ENCODE results near the gene SGTB. TPM values are rescaled to one million over a fixed set of nuclear protein-coding genes. Genes with fewer than 3 reads are reported as not detected.

SGTB gene
- total RNA-seq, 3 donors from 2014 or later: 1.9 to 8.8 (median 5.8) TPM

GRCh38 chr5:65674749-65675148 lies 47.2 kb downstream of the SGTB start:
- ATAC-seq (no peak), DNase-seq (no peak)
- TF ChIP-seq CTCF (IDR thresholded peaks at IDR 0.05): no peak
- intact Hi-C loops (cut with DNase I, micrococcal nuclease): no loop called here
- H3K4me1 ChIP-seq (ENCODE audit: low read depth): no peaks in the 10 kb centered on the region
- no peak overlapping the region for H3K4me3 ChIP-seq
- no peaks in the 10 kb centered on the region for H3K36me3 ChIP-seq (ENCODE audit: low read depth)
- no peaks in the 10 kb centered on the region for H3K9me3 ChIP-seq

GRCh38 chr5:65672796-65673195 lies 49.1 kb downstream of the SGTB start:
- Histone ChIP-seq H3K4me3 (no peak overlapping the region), H3K4me1 (ENCODE audit: low read depth) (no peaks in the 10 kb centered on the region), H3K9me3 (no peaks in the 10 kb centered on the region), H3K36me3 (ENCODE audit: low read depth) (no peaks in the 10 kb centered on the region)
- DNase-seq: no peak
- intact Hi-C loops (cut with DNase I, micrococcal nuclease): no loop called here
- no peak for ATAC-seq
- no peak for TF ChIP-seq CTCF (IDR thresholded peaks at IDR 0.05)

GRCh38 chr5:65668696-65669095 lies 53.2 kb downstream of the SGTB start:
- DNase-seq: no peak
- H3K4me1 ChIP-seq (ENCODE audit: low read depth): no peaks in the 10 kb centered on the region
- no peak overlapping the region for H3K4me3 ChIP-seq
- no peaks in the 10 kb centered on the region for H3K9me3 ChIP-seq
- ATAC-seq: no peak
- intact Hi-C loops (cut with DNase I, micrococcal nuclease): no loop called here
- TF ChIP-seq CTCF (IDR thresholded peaks at IDR 0.05): no peak
- no peaks in the 10 kb centered on the region for H3K36me3 ChIP-seq (ENCODE audit: low read depth)

GRCh38 chr5:65663804-65664521 lies 57.9 kb downstream of the SGTB start:
- no peak for DNase-seq
- Histone ChIP-seq H3K4me3 (no peak overlapping the region), H3K9me3 (no peaks in the 10 kb centered on the region), H3K36me3 (ENCODE audit: low read depth) (no peaks in the 10 kb centered on the region), H3K4me1 (ENCODE audit: low read depth) (no peaks in the 10 kb centered on the region)
- TF ChIP-seq CTCF (IDR thresholded peaks at IDR 0.05): no peak
- intact Hi-C loops (cut with DNase I, micrococcal nuclease): no loop called here
- ATAC-seq: no peak

GRCh38 chr5:65654713-65655112 lies 67.2 kb downstream of the SGTB start:
- Histone ChIP-seq H3K9me3 (no peaks in the 10 kb centered on the region), H3K36me3 (ENCODE audit: low read depth) (no peaks in the 10 kb centered on the region), H3K4me1 (ENCODE audit: low read depth) (no peaks in the 10 kb centered on the region), H3K4me3 (no peak overlapping the region)
- TF ChIP-seq CTCF (IDR thresholded peaks at IDR 0.05): no peak
- DNase-seq: no peak
- ATAC-seq: no peak
- intact Hi-C loops (cut with DNase I, micrococcal nuclease): no loop called here

- DNase-seq (peak in 2 of 3 donors; percentile 47 to 60), ATAC-seq (peak; percentile 78)
- intact Hi-C loops (cut with DNase I, micrococcal nuclease): no loop called here
These were observed 70.8 kb downstream of the SGTB start for GRCh38 chr5:65651144-65651543.

More at GRCh38 chr5:65651144-65651543, 70.8 kb downstream of the SGTB start:
- no peaks in the 10 kb centered on the region for H3K4me1 ChIP-seq (ENCODE audit: low read depth)
- H3K4me3 ChIP-seq: no peak overlapping the region
- no peak for TF ChIP-seq CTCF (IDR thresholded peaks at IDR 0.05)
- H3K36me3 ChIP-seq (ENCODE audit: low read depth): no peaks in the 10 kb centered on the region
- no peaks in the 10 kb centered on the region for H3K9me3 ChIP-seq

All from mucosa of descending colon (tissue), 3 donors.